IMR-90 (cell line): ENCODE results near the gene CUL9. TPM values are rescaled to one million over a fixed set of nuclear protein-coding genes. Genes with fewer than 3 reads are reported as not detected.
A peak's percentile ranks its signal among the peaks of the same experiment; 100 is the strongest.

ENCODE experiments used
- ATAC-seq: fragments of 200-7000 bp; cut with Tn5 transposase; 2 replicates; pipeline ENCODE4 v1.9.1; 2020; ENCODE audit warnings: low read depth, mild to moderate bottlenecking, moderate library complexity
- BruUV-seq: library from RNA; stranded (reverse); fragments of 400-500 nt; replicated peaks from 2 replicates; lab custom pipeline; 2021; lab: Mats Ljungman, UMichigan
- CTCF ChIA-PET: fragments of 300-600 bp; formaldehyde crosslinking; extraction: SDS; loops from one replicate; lab custom pipeline; 2021; ENCODE audit warnings: antibody characterized with exemption; lab: Yijun Ruan, JAX
- POLR2A ChIA-PET: fragments of 300-600 bp; sonication (Branson Sonifier 250); formaldehyde crosslinking; loops from one replicate; lab custom pipeline; 2022; ENCODE audit warnings: antibody characterized with exemption; ENCODE audit not compliant: unreplicated experiment; lab: Charles Lee
- DNase-seq: peaks from one replicate; pipeline ENCODE4 v3.0.0; 2013
- H2AFZ ChIP-seq: replicated peaks from 2 replicates; pipeline ENCODE3; 2013; ENCODE audit warnings: low read length, mild to moderate bottlenecking; ENCODE audit not compliant: poor library complexity
- H2AK5ac ChIP-seq: 2 replicates; pipeline ENCODE4 v1.6.1; 2013; ENCODE audit warnings: low read depth, low read length, inconsistent platforms
- H2AK9ac ChIP-seq: replicated peaks from 2 replicates; pipeline ENCODE3; 2013; ENCODE audit warnings: mild to moderate bottlenecking, low read depth, low read length, moderate library complexity; ENCODE audit not compliant: poor library complexity
- H2BK120ac ChIP-seq: 2 replicates; pipeline ENCODE4 v1.6.1; 2013; ENCODE audit warnings: low read depth, low read length, inconsistent platforms
- H2BK15ac ChIP-seq: 3 replicates; pipeline ENCODE4 v1.6.1; 2013; ENCODE audit warnings: low read depth, low read length, inconsistent platforms
- H2BK20ac ChIP-seq: 2 replicates; pipeline ENCODE4 v1.6.1; 2013; ENCODE audit warnings: low read depth, mild to moderate bottlenecking, inconsistent platforms, low read length, moderate library complexity
- H2BK5ac ChIP-seq: 2 replicates; pipeline ENCODE4 v1.6.1; 2013; ENCODE audit warnings: mild to moderate bottlenecking, low read depth, low read length, inconsistent platforms; ENCODE audit not compliant: poor library complexity, severe bottlenecking
- H3K14ac ChIP-seq: replicated peaks from 2 replicates; pipeline ENCODE4 v1.6.1; 2013; ENCODE audit warnings: low read depth, low read length, inconsistent platforms
- H3K18ac ChIP-seq: 2 replicates; pipeline ENCODE4 v1.6.1; 2013; ENCODE audit warnings: low read depth, low read length, control low read depth
- H3K23ac ChIP-seq: 2 replicates; pipeline ENCODE4 v1.6.1; 2013; ENCODE audit warnings: low read depth, low read length, inconsistent platforms
- H3K27ac ChIP-seq: 2 replicates; pipeline ENCODE4 v1.5.1; 2013; ENCODE audit warnings: mild to moderate bottlenecking, control low read depth, low read length; ENCODE audit not compliant: insufficient read depth
- H3K27me3 ChIP-seq: 2 replicates; pipeline ENCODE4 v1.6.1; 2013; ENCODE audit warnings: low read length; ENCODE audit not compliant: control insufficient read depth, insufficient read depth
- H3K36me3 ChIP-seq: 2 replicates; pipeline ENCODE4 v1.6.1; 2013; ENCODE audit warnings: low read length, mixed read lengths; ENCODE audit not compliant: control insufficient read depth, insufficient read depth
- H3K4ac ChIP-seq: 2 replicates; pipeline ENCODE4 v1.6.1; 2013; ENCODE audit warnings: low read depth, low read length, inconsistent platforms
- H3K4me1 ChIP-seq: 2 replicates; pipeline ENCODE4 v1.6.1; 2013; ENCODE audit warnings: low read length, mixed read lengths; ENCODE audit not compliant: control insufficient read depth, insufficient read depth
- H3K4me2 ChIP-seq: 2 replicates; pipeline ENCODE4 v1.6.1; 2013; ENCODE audit warnings: low read depth, mild to moderate bottlenecking, control low read depth, low read length, moderate library complexity
- H3K4me3 ChIP-seq: 2 replicates; pipeline ENCODE4 v1.5.1; 2013; ENCODE audit warnings: low read depth, mild to moderate bottlenecking, control low read depth, low read length, moderate library complexity; ENCODE audit not compliant: insufficient read depth
- H3K56ac ChIP-seq: 2 replicates; pipeline ENCODE4 v1.6.1; 2013; ENCODE audit warnings: low read length, inconsistent platforms; ENCODE audit not compliant: insufficient read depth; ENCODE audit errors: extremely low read depth
- H3K79me1 ChIP-seq, 2 experiments: 2 replicates each; pipeline ENCODE4 v1.6.1; 2013; ENCODE audit warnings: low read length in 2 of 2, inconsistent platforms in 1 of 2, low read depth in 1 of 2
- H3K9ac ChIP-seq: 2 replicates; pipeline ENCODE4 v1.6.1; 2013; ENCODE audit warnings: low read depth, low read length, control low read depth
- H3K9me1 ChIP-seq: 2 replicates; pipeline ENCODE4 v1.6.1; 2013; ENCODE audit warnings: low read length, inconsistent platforms; ENCODE audit not compliant: insufficient read depth
- H3K9me3 ChIP-seq: 2 replicates; pipeline ENCODE4 v1.6.1; 2013; ENCODE audit warnings: low read length; ENCODE audit not compliant: control insufficient read depth, insufficient read depth
- H4K20me1 ChIP-seq: 2 replicates; pipeline ENCODE4 v1.6.1; 2013; ENCODE audit warnings: low read length, inconsistent platforms; ENCODE audit not compliant: insufficient read depth
- H4K5ac ChIP-seq: 2 replicates; pipeline ENCODE4 v1.6.1; 2013; ENCODE audit warnings: mild to moderate bottlenecking, low read depth, low read length, control low read depth
- H4K8ac ChIP-seq, 2 experiments: 2 replicates each; pipeline ENCODE4 v1.6.1; 2013; ENCODE audit warnings: low read depth in 2 of 2, low read length in 2 of 2, control low read depth in 1 of 2, inconsistent platforms in 1 of 2
- H4K91ac ChIP-seq: 2 replicates; pipeline ENCODE4 v1.6.1; 2013; ENCODE audit warnings: low read depth, low read length, inconsistent platforms; ENCODE audit not compliant: insufficient read depth
- BHLHE40 ChIP-seq: fragments of 150-350 bp; IDR thresholded peaks from 2 replicates; pipeline ENCODE4 v1.6.1; 2016; ENCODE audit warnings: mild to moderate bottlenecking, low read depth, low read length
- CEBPB ChIP-seq: IDR thresholded peaks from 2 replicates; pipeline ENCODE4 v1.6.1; 2012; ENCODE audit warnings: low read depth, low read length, improper control_type of control experiment
- CHD1 ChIP-seq: IDR thresholded peaks from 2 replicates; pipeline ENCODE4 v1.6.1; 2012; ENCODE audit warnings: low read depth, low read length, improper control_type of control experiment
- ELK1 ChIP-seq: fragments of 150-350 bp; IDR thresholded peaks from 2 replicates; pipeline ENCODE4 v1.6.1; 2016; ENCODE audit warnings: low read depth, mild to moderate bottlenecking, low read length, moderate library complexity, borderline replicate concordance
- FOS ChIP-seq: fragments of 150-350 bp; IDR thresholded peaks from 2 replicates; pipeline ENCODE4 v1.6.1; 2016; ENCODE audit warnings: low read depth, low read length
- MAFK ChIP-seq: IDR thresholded peaks from 2 replicates; pipeline ENCODE4 v1.6.1; 2012; ENCODE audit warnings: low read depth, low read length, improper control_type of control experiment
- MAZ ChIP-seq: IDR thresholded peaks from 2 replicates; pipeline ENCODE4 v1.6.1; 2012; ENCODE audit warnings: low read depth, mild to moderate bottlenecking, low read length, improper control_type of control experiment, moderate library complexity, borderline replicate concordance
- MXI1 ChIP-seq: IDR thresholded peaks from 2 replicates; pipeline ENCODE4 v1.6.1; 2012; ENCODE audit warnings: low read depth, mild to moderate bottlenecking, low read length, moderate library complexity, borderline replicate concordance
- NFE2L2 ChIP-seq: fragments of 150-350 bp; IDR thresholded peaks from 2 replicates; pipeline ENCODE4 v1.6.1; 2016; ENCODE audit warnings: low read depth, mild to moderate bottlenecking, low read length
- POLR2A ChIP-seq: IDR thresholded peaks from 2 replicates; pipeline ENCODE4 v1.6.1; 2012; ENCODE audit warnings: mild to moderate bottlenecking, low read depth, low read length
- RAD21 ChIP-seq: IDR thresholded peaks from 2 replicates; pipeline ENCODE4 v1.6.1; 2012; ENCODE audit warnings: low read length, improper control_type of control experiment
- RCOR1 ChIP-seq: IDR thresholded peaks from 2 replicates; pipeline ENCODE4 v1.6.1; 2012; ENCODE audit warnings: mild to moderate bottlenecking, low read length, improper control_type of control experiment; ENCODE audit not compliant: insufficient replicate concordance
- RFX5 ChIP-seq: IDR thresholded peaks from 2 replicates; pipeline ENCODE4 v1.8.0; 2012; ENCODE audit warnings: low read depth, mild to moderate bottlenecking, low read length, moderate library complexity
- WGBS, 2 experiments: methylation state at CpG; one replicate each; pipeline versions ENCODE4 v1.1.5 to v1.1.7; 2013; ENCODE audit warnings: missing lambda C conversion rate in 2 of 2; ENCODE audit not compliant: insufficient read length in 1 of 2; ENCODE audit errors: extremely low coverage in 2 of 2; 5-methylcytosine and 5-hydroxymethylcytosine counted together
- dilution Hi-C: fragments of 300-500 bp; cut with HindIII; formaldehyde crosslinking; loops from one replicate; pipeline ENCODE4 v1.14.3; 2018; ENCODE audit warnings: low sequenced_read_pairs; ENCODE audit not compliant: unreplicated experiment
- in situ Hi-C: fragments of 300-500 bp; cut with MboI; formaldehyde crosslinking; loops from 3 replicates; pipeline ENCODE4 v1.14.3; 2019; ENCODE audit warnings: low sequenced_read_pairs, inconsistent platforms, mixed read lengths
- intact Hi-C: fragments of 100-400 bp; cut with micrococcal nuclease; formaldehyde crosslinking; loops from 2 replicates; pipeline ENCODE4 v1.10.0; 2022
- polyA plus RNA-seq, 3 experiments: library from polyadenylated mRNA; depleted of rRNA; stranded (reverse); fragments of >200 nt; gene quantifications; 2 replicates each; pipeline ENCODE4 v1.2.3, GENCODE V29; 2012; ENCODE audit warnings: low replicate concordance in 1 of 3
- total RNA-seq: library from RNA; depleted of rRNA; stranded (reverse); fragments of >200 nt; gene quantifications from 2 replicates; pipeline ENCODE4 v1.2.3, GENCODE V29; 2012
- TF ChIP-seq, protein P1 (sequence below): conservative IDR thresholded peaks from 2 replicates; pipeline ENCODE4 v1.5.1; 2012; ENCODE audit warnings: mild to moderate bottlenecking, low read depth, low read length, improper control_type of control experiment

CUL9 gene
- total and polyA plus RNA-seq, 2 of the 4 experiments (the other 2 are of a cell fraction), result 7.7 to 19.5 TPM

- Histone ChIP-seq H4K20me1 (no peaks in the 10 kb centered on the region), H2BK15ac (no peak within 1 kb of the TSS), H3K27ac (peak within 1 kb of the TSS; percentile 68; the same call in 1 of the 2 replicates), H3K56ac (no peak within 1 kb of the TSS), H3K23ac (peak within 1 kb of the TSS; percentile 51; the same call in 1 of the 2 replicates), H2AK9ac (peak within 1 kb of the TSS; percentile 70), H3K4me1 (peaks cover 6% of the 10 kb centered on the region; the same call in 1 of the 2 replicates), H3K4me2 (peak within 1 kb of the TSS; percentile 96), H3K18ac (no peak within 1 kb of the TSS; the same call in 1 of the 2 replicates), H3K27me3 (peaks cover 17% of the 10 kb centered on the region), H4K5ac (peak within 1 kb of the TSS; percentile 85), H2BK20ac (no peak within 1 kb of the TSS), H4K8ac (peak within 1 kb of the TSS; percentile 33 to 91), H4K91ac (peak within 1 kb of the TSS; percentile 75; the same call in 1 of the 2 replicates), H3K4me3 (peak within 1 kb of the TSS; percentile 78), H3K36me3 (peaks cover 8% of the 10 kb centered on the region; the same call in 1 of the 2 replicates), H3K9me3 (no peaks in the 10 kb centered on the region), H3K79me1 (peaks cover 0 to 8% of the 10 kb centered on the region in 2 experiments; a peak in 2 of 4 replicates), H2AK5ac (no peak within 1 kb of the TSS; the same call in 1 of the 2 replicates), H3K9me1 (peaks cover 4% of the 10 kb centered on the region), H3K14ac (peak within 1 kb of the TSS; percentile 72), H2AFZ (peak within 1 kb of the TSS; percentile 96), H2BK120ac (0 out of 2 replicates have a peak within 1 kb of the TSS, but pooled peaks have one; percentile 2), H3K4ac (peak within 1 kb of the TSS; percentile 79), H2BK5ac (no peak within 1 kb of the TSS), H3K9ac (peak within 1 kb of the TSS; percentile 79)
- WGBS, 2 experiments, result 4% methylated on average over 43 of the region's 82 CpGs; no CpG with 5 or more reads in 1 of the 2 experiments
- ATAC-seq, result peak; percentile 95
- intact Hi-C loops (loop anchor here (1.0 kb wide), 1 partner anchor 105 kb away; no protein-coding TSS in a partner anchor), dilution Hi-C loops (no loop called here), in situ Hi-C loops (no loop called here)
- ChIA-PET CTCF (interaction anchor here (0.6 to 1.1 kb wide), 7 partner anchors 9 to 281 kb away, joined by 3 to 5 read pairs (median 4); partner anchors contain the start of gene LRRC73), POLR2A (interaction anchor here (0.5 kb wide), 1 partner anchor 137 kb away, joined by 6 read pairs; no protein-coding TSS in a partner anchor)
- BruUV-seq, result no TSS peak
- DNase-seq, result peak; percentile 48
- TF ChIP-seq POLR2A, result no peak
- peak; percentile 47 for TF ChIP-seq RAD21
- no peak for TF ChIP-seq NFE2L2
- no peak for TF ChIP-seq RFX5
- TF ChIP-seq MXI1, result peak; percentile 71; the same call in 1 of the 2 replicates
- no peak for TF ChIP-seq CEBPB
- TF ChIP-seq RCOR1, result no peak
- TF ChIP-seq BHLHE40, result peak; percentile 73
- TF ChIP-seq ELK1, result no peak
- TF ChIP-seq MAZ, result peak; percentile 30; the same call in 1 of the 2 replicates
- TF ChIP-seq, protein P1, sequence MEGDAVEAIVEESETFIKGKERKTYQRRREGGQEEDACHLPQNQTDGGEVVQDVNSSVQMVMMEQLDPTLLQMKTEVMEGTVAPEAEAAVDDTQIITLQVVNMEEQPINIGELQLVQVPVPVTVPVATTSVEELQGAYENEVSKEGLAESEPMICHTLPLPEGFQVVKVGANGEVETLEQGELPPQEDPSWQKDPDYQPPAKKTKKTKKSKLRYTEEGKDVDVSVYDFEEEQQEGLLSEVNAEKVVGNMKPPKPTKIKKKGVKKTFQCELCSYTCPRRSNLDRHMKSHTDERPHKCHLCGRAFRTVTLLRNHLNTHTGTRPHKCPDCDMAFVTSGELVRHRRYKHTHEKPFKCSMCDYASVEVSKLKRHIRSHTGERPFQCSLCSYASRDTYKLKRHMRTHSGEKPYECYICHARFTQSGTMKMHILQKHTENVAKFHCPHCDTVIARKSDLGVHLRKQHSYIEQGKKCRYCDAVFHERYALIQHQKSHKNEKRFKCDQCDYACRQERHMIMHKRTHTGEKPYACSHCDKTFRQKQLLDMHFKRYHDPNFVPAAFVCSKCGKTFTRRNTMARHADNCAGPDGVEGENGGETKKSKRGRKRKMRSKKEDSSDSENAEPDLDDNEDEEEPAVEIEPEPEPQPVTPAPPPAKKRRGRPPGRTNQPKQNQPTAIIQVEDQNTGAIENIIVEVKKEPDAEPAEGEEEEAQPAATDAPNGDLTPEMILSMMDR, result peak; percentile 91
- no peak for TF ChIP-seq FOS
- TF ChIP-seq CHD1, result no peak
- 0 out of 2 replicates have a peak, but pooled peaks have one; percentile 26 for TF ChIP-seq MAFK
These were observed 47.2 kb downstream of the CUL9 start, which contains the start of gene DNPH1 for GRCh38 chr6:43228951-43229802. DNPH1 (minus strand) TSS chr6:43229481; CDS start chr6:43229456, 25 bp downstream.
